H9 (cell line): Measurements from ENCODE around the gene MT1M. TPM values are rescaled to one million over a fixed set of nuclear protein-coding genes. Genes with fewer than 3 reads are reported as not detected.

Experiments
- DNase-seq: peaks from one replicate; pipeline ENCODE4 v3.0.0-alpha.2; 2017
- H2AFZ ChIP-seq: one replicate; pipeline ENCODE4 v1.6.1; 2013; ENCODE audit warnings: mild to moderate bottlenecking, low read length, control low read depth, moderate library complexity
- H2AK5ac ChIP-seq: 2 replicates; pipeline ENCODE4 v1.6.1; 2013; ENCODE audit warnings: low read length, control low read depth, mixed read lengths; ENCODE audit not compliant: insufficient read length
- H2BK120ac ChIP-seq: one replicate; pipeline ENCODE4 v1.6.1; 2013; ENCODE audit warnings: low read depth, mild to moderate bottlenecking, low read length, control low read depth, inconsistent platforms; ENCODE audit not compliant: poor library complexity, severe bottlenecking
- H2BK12ac ChIP-seq: 2 replicates; pipeline ENCODE4 v1.6.1; 2013; ENCODE audit warnings: low read length, control low read depth, mixed read lengths, low read depth; ENCODE audit not compliant: insufficient read length
- H2BK15ac ChIP-seq: 2 replicates; pipeline ENCODE4 v1.6.1; 2013; ENCODE audit warnings: low read depth, low read length, control low read depth
- H2BK20ac ChIP-seq: one replicate; pipeline ENCODE4 v1.6.1; 2013; ENCODE audit warnings: low read depth, mild to moderate bottlenecking, low read length, control low read depth, inconsistent platforms; ENCODE audit not compliant: poor library complexity, severe bottlenecking
- H2BK5ac ChIP-seq: 2 replicates; pipeline ENCODE4 v1.6.1; 2013; ENCODE audit warnings: low read length, control low read depth, mixed read lengths; ENCODE audit not compliant: insufficient read length
- H3K14ac ChIP-seq: 2 replicates; pipeline ENCODE4 v1.6.1; 2013; ENCODE audit warnings: low read length, control low read depth; ENCODE audit not compliant: insufficient read depth
- H3K18ac ChIP-seq: 2 replicates; pipeline ENCODE4 v1.6.1; 2013; ENCODE audit warnings: low read depth, mild to moderate bottlenecking, mixed read lengths, low read length, control low read depth; ENCODE audit not compliant: insufficient read length
- H3K23ac ChIP-seq: 2 replicates; pipeline ENCODE4 v1.6.1; 2013; ENCODE audit warnings: low read length, control low read depth, mixed read lengths, low read depth; ENCODE audit not compliant: insufficient read length
- H3K23me2 ChIP-seq: 2 replicates; pipeline ENCODE4 v1.6.1; 2013; ENCODE audit warnings: low read depth, mild to moderate bottlenecking, mixed read lengths, low read length, control low read depth; ENCODE audit not compliant: insufficient read length, poor library complexity, severe bottlenecking
- H3K27ac ChIP-seq: 2 replicates; pipeline ENCODE4 v1.5.1; 2013; ENCODE audit warnings: low read length, control low read depth, mixed read lengths, low read depth; ENCODE audit not compliant: insufficient read length
- H3K27me3 ChIP-seq: 2 replicates; pipeline ENCODE4 v1.6.1; 2013; ENCODE audit warnings: low read length, control low read depth, inconsistent platforms; ENCODE audit not compliant: insufficient read depth
- H3K4ac ChIP-seq: 2 replicates; pipeline ENCODE4 v1.6.1; 2013; ENCODE audit warnings: low read depth, mild to moderate bottlenecking, control low read depth, inconsistent platforms, low read length, moderate library complexity
- H3K4me1 ChIP-seq: 2 replicates; pipeline ENCODE4 v1.6.1; 2013; ENCODE audit warnings: low read length, control low read depth, inconsistent platforms; ENCODE audit not compliant: insufficient read depth
- H3K4me2 ChIP-seq: 2 replicates; pipeline ENCODE4 v1.6.1; 2013; ENCODE audit warnings: low read length, control low read depth, mixed read lengths; ENCODE audit not compliant: insufficient read length, insufficient read depth
- H3K56ac ChIP-seq: 2 replicates; pipeline ENCODE4 v1.6.1; 2013; ENCODE audit warnings: low read depth, mild to moderate bottlenecking, mixed read lengths, low read length, control low read depth; ENCODE audit not compliant: insufficient read length
- H3K79me1 ChIP-seq: 2 replicates; pipeline ENCODE4 v1.6.1; 2013; ENCODE audit warnings: low read depth, mild to moderate bottlenecking, moderate library complexity, low read length, control low read depth, inconsistent platforms; ENCODE audit not compliant: insufficient read depth, poor library complexity, severe bottlenecking
- H3K79me2 ChIP-seq: 2 replicates; pipeline ENCODE4 v1.6.1; 2013; ENCODE audit warnings: low read length, control low read depth, inconsistent platforms; ENCODE audit not compliant: insufficient read depth
- H3K9ac ChIP-seq: 2 replicates; pipeline ENCODE4 v1.6.1; 2013; ENCODE audit warnings: low read length, control low read depth, mixed read lengths; ENCODE audit not compliant: insufficient read length; ENCODE audit errors: extremely low read depth
- H3K9me3 ChIP-seq: one replicate; pipeline ENCODE4 v1.6.1; 2013; ENCODE audit warnings: low read depth, low read length, inconsistent platforms; ENCODE audit not compliant: control insufficient read depth
- H3T11ph ChIP-seq: one replicate; pipeline ENCODE4 v1.6.1; 2013; ENCODE audit warnings: mild to moderate bottlenecking, low read length, control low read depth, inconsistent platforms
- H4K20me1 ChIP-seq: one replicate; pipeline ENCODE4 v1.6.1; 2013; ENCODE audit not compliant: control insufficient read depth, insufficient read length, insufficient read depth
- H4K5ac ChIP-seq: 2 replicates; pipeline ENCODE4 v1.6.1; 2013; ENCODE audit warnings: low read depth, mild to moderate bottlenecking, mixed read lengths, low read length, control low read depth; ENCODE audit not compliant: insufficient read length
- H4K8ac ChIP-seq: replicated peaks from 2 replicates; pipeline ENCODE4 v1.6.1; 2013; ENCODE audit warnings: low read length, control low read depth, mixed read lengths, low read depth; ENCODE audit not compliant: insufficient read length
- H4K91ac ChIP-seq: 2 replicates; pipeline ENCODE4 v1.6.1; 2013; ENCODE audit warnings: low read depth, mild to moderate bottlenecking, moderate library complexity, mixed read lengths, low read length, control low read depth; ENCODE audit not compliant: insufficient read length
- H3K27ac Mint-ChIP-seq, 3 experiments: 2 replicates in 2 of 3; 3 replicates in 1 of 3; pipeline ENCODE4 v1.8.0; 2020 to 2021; ENCODE audit warnings: mixed read lengths in 3 of 3, mild to moderate bottlenecking in 1 of 3, moderate library complexity in 1 of 3
- H3K27me3 Mint-ChIP-seq: 2 replicates; pipeline ENCODE4 v1.8.0; 2021; ENCODE audit warnings: low read depth, mild to moderate bottlenecking, moderate library complexity, mixed read lengths
- H3K36me3 Mint-ChIP-seq, 3 experiments: 2 replicates in 2 of 3; 3 replicates in 1 of 3; pipeline ENCODE4 v1.8.0; 2020 to 2021; ENCODE audit warnings: low read depth in 3 of 3, mixed read lengths in 3 of 3; ENCODE audit not compliant: insufficient read depth in 1 of 3
- H3K4me1 Mint-ChIP-seq, 2 experiments: 2 replicates each; pipeline ENCODE4 v1.8.0; 2020; ENCODE audit warnings: mixed read lengths in 2 of 2
- H3K4me3 Mint-ChIP-seq, 2 experiments: 2 replicates in 1 of 2; 3 replicates in 1 of 2; pipeline ENCODE4 v1.8.0; 2020 to 2021; ENCODE audit warnings: mild to moderate bottlenecking in 2 of 2, mixed read lengths in 2 of 2, moderate library complexity in 1 of 2
- H3K9me3 Mint-ChIP-seq, 2 experiments: 2 replicates in 1 of 2; 3 replicates in 1 of 2; pipeline ENCODE4 v1.8.0; 2020; ENCODE audit warnings: mild to moderate bottlenecking in 2 of 2, mixed read lengths in 2 of 2, moderate library complexity in 1 of 2
- CTCF ChIP-seq: fragments of 200-600 bp; sonication (generic); conservative IDR thresholded peaks from 3 replicates; pipeline ENCODE4 v1.8.0; 2021; ENCODE audit warnings: antibody characterized with exemption, mild to moderate bottlenecking
- WGBS: extraction: QIAGEN DNeasy Blood & Tissue Kit; methylation state at CpG from one replicate; pipeline ENCODE4 v1.1.7; 2013; ENCODE audit warnings: missing lambda C conversion rate, low lambda C conversion rate, mixed read lengths; ENCODE audit not compliant: insufficient read length; ENCODE audit errors: extremely low coverage; 5-methylcytosine and 5-hydroxymethylcytosine counted together
- total RNA-seq: library from RNA; stranded (reverse); gene quantifications from 2 replicates; pipeline ENCODE4 v1.2.1, GENCODE V29; 2021

Gene MT1M
- total RNA-seq, 1 experiment from 2014 or later: 1.4 TPM

GRCh38 chr16:56631832-56632155 lies 665 bp upstream of the MT1M start:
- H4K20me1 ChIP-seq: no peaks in the 10 kb centered on the region
- H3K27ac ChIP-seq: no peak overlapping the region
- no peak overlapping the region for H2AK5ac ChIP-seq
- no peak overlapping the region for H3K4ac ChIP-seq
- peaks cover 7% of the 10 kb centered on the region for H3K23me2 ChIP-seq
- TF ChIP-seq CTCF: no peak
- no peak overlapping the region for H2BK5ac ChIP-seq
- peaks cover 88% of the 10 kb centered on the region for H3K27me3 ChIP-seq
- no peak overlapping the region for H3K9ac ChIP-seq
- peak overlapping the region; percentile 66 to 79 for H3K4me3 Mint-ChIP-seq
- peaks cover 0 to 12% of the 10 kb centered on the region in 2 experiments; a peak in 2 of 5 replicates for H3K9me3 Mint-ChIP-seq
- no peak overlapping the region for H2BK20ac ChIP-seq
- no peaks in the 10 kb centered on the region for H3K79me1 ChIP-seq
- H3K14ac ChIP-seq: no peak overlapping the region
- no peak overlapping the region for H3K18ac ChIP-seq
- H2BK120ac ChIP-seq: no peak overlapping the region
- H3K9me3 ChIP-seq: no peaks in the 10 kb centered on the region
- H3K23ac ChIP-seq: no peak overlapping the region
- no peak overlapping the region for H4K91ac ChIP-seq
- H3K79me2 ChIP-seq: no peaks in the 10 kb centered on the region
- DNase-seq: no peak
- no peak overlapping the region for H2BK15ac ChIP-seq
- no peak overlapping the region for H2BK12ac ChIP-seq
- no peaks in the 10 kb centered on the region for H3K4me1 ChIP-seq
- no peak overlapping the region for H3K27ac Mint-ChIP-seq
- H3K4me2 ChIP-seq: peak overlapping the region; percentile 77
- no peak overlapping the region for H3T11ph ChIP-seq
- H3K56ac ChIP-seq: no peak overlapping the region
- H3K36me3 Mint-ChIP-seq: no peaks in the 10 kb centered on the region; a peak in 1 of 7 replicates
- H4K8ac ChIP-seq: no peak overlapping the region
- no peak overlapping the region for H4K5ac ChIP-seq
- peaks cover 99% of the 10 kb centered on the region for H3K27me3 Mint-ChIP-seq
- no CpG with 5 or more reads among the region's 14 CpGs for whole genome bisulfite sequencing
- no peak overlapping the region for H2AFZ ChIP-seq
- peaks cover 17 to 32% of the 10 kb centered on the region in 2 experiments for H3K4me1 Mint-ChIP-seq
